ENCODE measurements around the gene CITED2. TPM values are rescaled to one million over a fixed set of nuclear protein-coding genes. Genes with fewer than 3 reads are reported as not detected.

CITED2 gene
- total and polyA plus RNA-seq, 2 of the 8 experiments (the other 6 are each of a cell fraction or from before 2014, with no cell fraction given), result 89.1 to 115 TPM

- TF ChIP-seq POLR2AphosphoS5 (IDR thresholded peaks at IDR 0.05; ENCODE audit: low read depth, low read length) (no peak), TAF1 (IDR thresholded peaks at IDR 0.05; ENCODE audit: low read depth, low read length) (no peak), RFX5 (IDR thresholded peaks at IDR 0.05; ENCODE audit: borderline replicate concordance, low read depth, low read length) (no peak), SP2 (IDR thresholded peaks at IDR 0.05; ENCODE audit: low read length) (no peak), ATF2 (IDR thresholded peaks at IDR 0.05; ENCODE audit: low read length) (no peak), HDAC6 (IDR thresholded peaks at IDR 0.05; ENCODE audit: low read depth, low read length) (no peak), SAP30 (IDR thresholded peaks at IDR 0.05; ENCODE audit: insufficient read depth, insufficient replicate concordance, low read length) (no peak), PHF8 (conservative IDR thresholded peaks at IDR 0.05; ENCODE audit: low read depth, low read length) (no peak), BACH1 (IDR thresholded peaks at IDR 0.05; ENCODE audit: low read length) (no peak)
These were observed 47.9 kb upstream of the CITED2 start (continued) for GRCh38 chr6:139422105-139423036.
